PC-9 (cell line): ENCODE results near the gene HBB.

ENCODE experiments used
- EZH2 ChIP-seq: fragments of 200-600 bp; sonication (generic); IDR thresholded peaks from 2 replicates; pipeline ENCODE4 v1.8.0; 2017; ENCODE audit warnings: antibody characterized with exemption, low read depth
- TF ChIP-seq, protein P1 (sequence below): fragments of 200-600 bp; sonication (generic); conservative IDR thresholded peaks from 2 replicates; pipeline ENCODE4 v1.6.1; 2017; ENCODE audit warnings: mixed run types, antibody characterized with exemption, mild to moderate bottlenecking, moderate library complexity

DNA sequence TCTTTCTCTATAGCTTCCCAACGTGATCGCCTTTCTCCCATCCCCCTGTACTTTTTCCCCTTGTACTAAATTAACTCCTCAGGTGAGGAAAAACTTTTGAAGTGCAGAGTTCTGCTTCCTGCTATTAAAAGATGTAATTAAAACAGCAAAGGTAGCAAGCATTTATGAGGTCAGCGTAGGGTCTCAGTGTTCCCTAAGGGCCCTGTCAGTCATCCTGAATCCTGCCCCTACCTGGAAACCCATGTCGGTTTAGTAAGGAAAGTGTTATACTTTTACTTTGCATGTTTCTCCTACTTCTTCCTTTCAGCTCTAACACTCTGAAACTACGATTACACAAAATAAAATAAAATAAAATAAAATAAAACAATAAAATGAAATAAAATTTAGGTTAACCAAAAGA, 1.3 kb upstream of the HBB start:
- TF ChIP-seq, protein P1, sequence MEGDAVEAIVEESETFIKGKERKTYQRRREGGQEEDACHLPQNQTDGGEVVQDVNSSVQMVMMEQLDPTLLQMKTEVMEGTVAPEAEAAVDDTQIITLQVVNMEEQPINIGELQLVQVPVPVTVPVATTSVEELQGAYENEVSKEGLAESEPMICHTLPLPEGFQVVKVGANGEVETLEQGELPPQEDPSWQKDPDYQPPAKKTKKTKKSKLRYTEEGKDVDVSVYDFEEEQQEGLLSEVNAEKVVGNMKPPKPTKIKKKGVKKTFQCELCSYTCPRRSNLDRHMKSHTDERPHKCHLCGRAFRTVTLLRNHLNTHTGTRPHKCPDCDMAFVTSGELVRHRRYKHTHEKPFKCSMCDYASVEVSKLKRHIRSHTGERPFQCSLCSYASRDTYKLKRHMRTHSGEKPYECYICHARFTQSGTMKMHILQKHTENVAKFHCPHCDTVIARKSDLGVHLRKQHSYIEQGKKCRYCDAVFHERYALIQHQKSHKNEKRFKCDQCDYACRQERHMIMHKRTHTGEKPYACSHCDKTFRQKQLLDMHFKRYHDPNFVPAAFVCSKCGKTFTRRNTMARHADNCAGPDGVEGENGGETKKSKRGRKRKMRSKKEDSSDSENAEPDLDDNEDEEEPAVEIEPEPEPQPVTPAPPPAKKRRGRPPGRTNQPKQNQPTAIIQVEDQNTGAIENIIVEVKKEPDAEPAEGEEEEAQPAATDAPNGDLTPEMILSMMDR, result no peak
- no peak for TF ChIP-seq EZH2
